M059J (cell line): Measurements from ENCODE around the gene CELA3B. TPM values are rescaled to one million over a fixed set of nuclear protein-coding genes. Genes with fewer than 3 reads are reported as not detected.
A peak's percentile ranks its signal among the peaks of the same experiment; 100 is the strongest.
"Not testable (repeated sequence)": the region's sequence is repeated elsewhere in the genome, so short reads cannot be mapped to it uniquely, and the experiment has no call there.

Experiments
- DNase-seq: peaks from one replicate; pipeline ENCODE4 v3.0.0-alpha.2; 2012; ENCODE audit warnings: low read depth
- total RNA-seq: library from RNA; depleted of rRNA; stranded (reverse); fragments of >200 nt; shearing (Covaris generic); gene quantifications from 2 replicates; pipeline ENCODE4 v1.2.3, GENCODE V29; 2014

The CELA3B gene
- total RNA-seq, 1 experiment from 2014 or later, result not detected

DNA sequence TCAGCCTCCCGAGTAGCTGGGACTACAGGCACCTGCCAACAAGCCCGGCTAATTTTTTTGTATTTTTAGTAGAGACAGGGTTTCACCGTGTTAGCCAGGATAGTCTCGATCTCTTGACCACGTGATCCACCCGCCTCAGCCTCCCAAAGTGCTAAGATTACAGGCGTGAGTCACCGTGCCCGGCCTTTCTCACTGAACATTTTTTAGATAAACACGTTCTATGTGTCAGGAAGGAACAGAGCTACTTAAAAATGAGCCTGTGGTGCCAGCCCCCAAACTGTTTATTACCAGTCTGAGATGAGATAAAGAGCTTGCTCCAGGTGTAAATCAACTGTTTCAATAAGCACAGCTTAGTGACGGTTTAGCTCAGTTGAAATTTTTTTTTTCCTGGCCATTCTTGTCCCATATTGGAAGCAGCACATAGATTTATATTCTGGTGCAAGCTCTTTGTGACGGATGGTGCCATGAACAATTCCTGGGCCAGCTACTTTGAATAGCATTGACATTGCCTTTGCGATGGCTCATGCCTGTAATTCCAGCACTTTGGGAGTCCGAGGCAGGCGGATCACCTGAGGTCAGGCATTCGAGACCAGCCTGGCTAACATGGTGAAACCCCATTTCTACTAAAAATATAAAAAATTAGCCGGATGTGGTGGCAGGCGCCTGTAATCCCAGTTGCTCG is 33.7 kb upstream of the CELA3B start:
- DNase-seq, result peak; percentile 82

DNA sequence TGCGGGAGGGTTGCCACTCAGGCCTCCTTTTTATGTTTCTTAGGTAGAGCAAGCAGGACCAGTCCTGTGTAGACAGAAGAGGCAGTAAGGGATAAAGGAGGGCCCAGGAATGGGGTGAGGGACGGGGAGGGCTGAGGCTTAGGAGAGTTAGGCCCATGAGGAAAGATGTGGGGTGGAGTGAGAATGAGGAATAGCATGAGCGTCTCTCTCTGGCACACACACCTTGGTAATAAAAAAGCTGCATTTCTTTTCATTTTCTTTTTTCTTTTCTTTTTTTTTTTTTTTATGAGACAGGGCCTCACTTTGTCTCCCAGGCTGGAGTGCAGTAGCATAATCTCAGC is 32.1 kb upstream of the CELA3B start:
- DNase-seq, result no peak

DNA sequence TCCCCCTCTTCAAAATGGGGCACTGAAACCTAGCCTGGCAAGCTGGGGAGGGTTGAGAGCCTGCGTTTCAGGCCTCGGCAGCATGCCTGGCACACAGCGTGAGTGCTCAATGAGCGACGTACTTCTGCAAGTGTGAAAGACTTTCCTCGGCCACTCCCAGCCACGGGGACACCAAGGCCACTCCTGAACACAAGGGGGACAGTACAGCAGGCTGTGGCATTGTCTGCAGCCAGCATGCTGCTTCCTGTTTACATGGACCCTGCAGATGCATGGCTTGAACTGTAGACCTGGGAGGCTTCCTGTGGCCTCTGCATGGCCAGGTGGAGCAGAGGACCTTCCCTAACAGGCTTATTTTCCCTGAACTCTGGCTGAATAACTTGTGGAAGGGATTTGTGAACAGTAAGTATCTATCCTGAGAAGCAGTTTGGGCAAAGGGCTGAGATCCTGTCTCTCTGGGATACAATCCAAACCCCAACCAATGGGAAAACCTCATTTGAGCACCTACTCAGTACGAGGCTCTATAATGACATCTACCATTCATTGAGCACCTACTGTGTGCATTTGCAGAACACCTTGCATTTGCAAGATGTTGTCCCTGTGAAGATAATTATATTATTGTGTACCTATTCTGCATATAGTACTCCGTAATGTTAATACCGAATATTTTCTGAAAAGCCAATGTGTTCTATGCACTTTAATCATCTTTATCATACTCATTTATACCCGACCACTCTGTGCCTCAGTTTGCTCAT is 29.8 kb upstream of the CELA3B start:
- no peak for DNase-seq

DNA sequence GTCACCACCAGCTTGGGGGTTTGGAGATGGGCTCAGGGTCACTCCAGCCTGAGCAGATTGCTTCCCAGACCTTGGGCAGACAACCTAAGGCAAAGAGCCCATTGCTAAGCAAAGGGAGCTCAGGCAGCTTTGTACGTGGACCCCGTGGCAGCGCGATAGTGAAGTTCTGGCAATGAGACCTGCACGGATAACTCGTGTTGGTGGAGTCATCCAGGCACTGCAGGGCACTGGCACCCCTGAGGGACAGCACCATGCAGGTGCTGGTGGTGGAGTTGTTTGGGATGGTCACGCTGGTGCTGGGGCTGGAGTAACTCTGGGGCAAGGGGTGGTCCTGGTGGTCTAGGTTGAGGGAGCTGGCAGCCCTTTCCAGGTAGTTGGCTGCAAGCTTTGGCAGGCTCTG is 26.1 kb upstream of the CELA3B start:
- no peak for DNase-seq

DNA sequence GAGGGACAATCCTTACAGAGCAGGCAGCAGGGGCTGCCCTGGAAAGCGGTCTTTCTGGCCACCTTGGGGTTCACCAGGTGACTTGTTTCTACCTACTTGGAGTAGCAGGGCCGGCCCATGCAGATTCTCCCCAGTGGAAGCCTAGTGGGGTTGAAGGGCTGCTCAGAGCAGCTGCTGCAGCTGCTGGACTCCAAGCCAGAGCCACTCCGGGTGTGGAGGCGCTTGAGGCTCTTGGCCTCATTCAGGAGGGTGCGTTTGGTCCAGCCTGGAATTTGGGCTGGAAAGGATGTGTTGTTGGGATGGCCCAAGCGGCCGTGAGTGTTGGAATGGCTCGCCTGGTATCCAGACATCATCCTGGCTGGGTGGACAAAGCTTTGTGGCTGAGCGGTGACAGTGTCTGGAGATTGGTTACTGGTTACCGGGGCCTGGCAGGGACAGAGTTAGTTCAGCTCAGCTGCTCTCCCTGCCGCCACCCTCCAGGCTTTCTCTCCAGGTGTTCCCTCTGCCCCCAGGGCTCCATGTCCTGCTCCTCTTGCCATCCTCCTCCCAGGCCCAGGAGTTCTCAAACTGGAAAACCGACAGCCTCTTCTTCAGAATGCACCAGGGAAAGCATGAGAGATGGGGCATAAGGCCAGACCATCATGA is 25.5 kb upstream of the CELA3B start:
- DNase-seq, result no peak

DNA sequence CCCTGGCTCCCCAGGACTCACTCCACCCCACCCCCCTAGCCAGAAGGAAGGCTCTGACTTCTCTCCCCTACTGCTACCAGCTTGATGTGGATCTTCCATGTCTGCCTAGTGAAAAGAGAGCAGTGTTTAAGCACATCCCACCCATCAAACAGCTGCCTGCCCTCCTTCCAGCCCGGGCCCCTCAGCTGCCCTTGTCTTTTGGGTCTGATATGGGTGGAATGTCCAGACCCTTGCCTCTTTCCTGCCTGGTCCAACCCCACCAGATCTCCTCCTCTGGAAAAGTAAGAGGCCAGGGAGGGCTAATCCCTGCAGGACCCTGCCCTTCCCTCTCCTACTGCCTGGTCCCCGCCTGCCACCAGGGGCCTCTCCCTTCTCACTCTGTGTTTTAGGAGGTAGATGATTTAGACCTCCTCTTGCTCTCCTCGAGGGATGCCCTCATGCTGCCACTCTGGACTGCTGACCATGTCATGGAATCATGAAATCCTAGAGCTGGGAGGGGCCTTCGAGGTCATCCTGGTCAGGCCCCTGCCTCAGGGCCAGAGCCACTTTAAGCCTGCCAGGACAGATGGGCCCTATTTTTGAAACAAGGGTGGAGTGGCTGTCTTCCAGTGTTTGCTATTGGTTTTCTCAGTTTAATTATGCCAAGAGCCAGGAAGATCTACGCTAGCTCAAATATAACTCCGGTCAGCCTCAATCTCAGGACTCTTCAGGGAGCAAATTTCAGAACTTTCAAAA is 23.9 kb upstream of the CELA3B start:
- no peak for DNase-seq

DNA sequence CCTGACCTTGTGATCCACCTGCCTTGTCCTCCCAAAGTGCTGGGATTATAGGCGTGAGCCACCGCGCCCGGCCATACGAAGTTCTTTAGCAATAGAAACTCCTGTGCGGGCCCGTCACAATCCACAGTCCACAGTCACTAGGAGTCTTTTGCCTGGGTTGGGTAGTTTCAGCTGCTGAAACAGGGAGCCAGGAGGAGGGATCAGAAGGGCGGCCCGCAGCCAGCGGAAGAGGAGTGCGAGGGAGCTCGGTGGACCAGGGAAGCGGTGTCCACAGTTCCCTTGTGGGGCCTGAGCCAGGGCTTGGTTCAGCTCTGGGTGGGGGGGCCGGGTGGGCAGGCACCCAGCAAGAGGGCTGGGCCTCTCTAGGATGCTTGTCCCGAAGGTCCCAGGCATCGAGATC is 21.8 kb upstream of the CELA3B start:
- DNase-seq, result no peak

DNA sequence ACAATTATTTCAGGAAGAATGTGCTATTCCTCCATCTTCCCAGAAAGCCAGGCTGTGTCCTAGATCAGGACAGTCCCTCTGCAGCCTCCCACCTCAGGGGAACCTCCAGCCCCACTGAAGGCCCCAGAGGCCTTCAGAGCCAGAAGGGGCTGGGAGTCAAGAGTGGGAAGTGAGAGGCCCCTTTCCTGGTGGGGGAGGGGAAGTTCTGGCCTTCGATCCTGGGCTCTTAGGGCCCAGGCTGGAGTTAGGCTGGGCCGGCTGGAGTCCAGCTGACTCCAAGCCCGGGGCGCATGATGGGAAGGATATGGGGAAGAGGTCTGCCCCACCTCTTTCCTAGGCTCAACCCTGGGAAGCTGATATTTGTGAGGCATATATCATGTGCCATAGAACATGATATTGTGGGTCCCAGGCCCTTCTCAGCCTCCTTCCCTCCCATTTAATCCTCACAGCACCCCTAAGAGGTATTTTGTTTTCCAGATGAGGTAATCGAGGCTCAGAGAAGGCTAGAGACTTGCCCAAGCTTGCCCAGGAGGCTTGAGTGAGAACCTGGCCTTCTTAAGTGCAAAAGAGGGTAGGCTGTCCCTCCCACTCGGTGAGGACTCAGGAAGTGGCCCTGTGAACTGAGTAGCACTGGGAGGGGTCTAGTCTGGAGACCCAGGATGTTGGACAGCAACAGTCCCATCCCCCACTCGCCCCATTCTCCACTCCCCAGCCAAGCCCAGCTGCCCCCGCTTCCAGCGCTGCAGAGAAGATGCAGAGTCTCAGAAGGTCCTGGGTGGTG is 21.1 kb upstream of the CELA3B start:
- no peak for DNase-seq

DNA sequence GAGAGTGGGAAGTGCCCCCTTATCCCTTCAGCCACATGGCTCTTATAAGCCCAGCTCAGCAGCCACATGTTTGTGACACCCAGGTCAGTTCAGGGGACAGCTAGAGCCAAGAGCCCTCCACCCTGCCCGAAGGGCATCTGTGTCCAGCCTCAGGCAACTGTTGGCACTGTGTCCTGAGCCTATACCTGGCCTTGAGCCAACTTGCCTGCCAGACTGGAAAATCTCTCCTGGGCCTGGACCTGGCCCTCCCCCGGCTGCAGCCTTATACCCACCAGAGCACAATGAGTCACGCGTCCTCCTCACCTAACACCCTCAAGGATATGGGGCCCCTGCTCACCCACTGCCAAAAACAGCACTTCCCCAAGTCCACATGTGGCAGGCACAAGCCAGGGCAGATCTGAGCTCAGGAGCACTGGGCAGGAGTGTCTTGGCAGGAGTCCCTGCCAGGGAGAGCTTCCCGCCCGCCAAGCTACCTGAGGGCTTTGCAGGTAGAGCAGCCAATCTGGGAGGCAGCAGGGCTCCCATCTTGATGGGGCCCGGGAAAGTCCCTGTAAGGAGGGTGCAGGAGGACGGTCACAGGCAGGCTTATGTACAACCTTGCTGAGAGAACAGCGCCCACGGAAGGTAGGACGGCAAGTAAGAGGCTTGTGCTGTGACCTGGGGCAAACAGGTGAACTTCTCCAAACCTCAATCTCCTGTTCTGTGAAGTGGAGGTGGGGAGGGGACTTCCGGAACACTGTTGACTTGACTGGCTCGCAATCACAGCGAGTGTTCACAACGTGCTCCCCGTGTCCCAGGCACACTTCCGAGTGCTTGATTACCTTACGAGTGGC is 19.9 kb upstream of the CELA3B start:
- peak; percentile 84 for DNase-seq

DNA sequence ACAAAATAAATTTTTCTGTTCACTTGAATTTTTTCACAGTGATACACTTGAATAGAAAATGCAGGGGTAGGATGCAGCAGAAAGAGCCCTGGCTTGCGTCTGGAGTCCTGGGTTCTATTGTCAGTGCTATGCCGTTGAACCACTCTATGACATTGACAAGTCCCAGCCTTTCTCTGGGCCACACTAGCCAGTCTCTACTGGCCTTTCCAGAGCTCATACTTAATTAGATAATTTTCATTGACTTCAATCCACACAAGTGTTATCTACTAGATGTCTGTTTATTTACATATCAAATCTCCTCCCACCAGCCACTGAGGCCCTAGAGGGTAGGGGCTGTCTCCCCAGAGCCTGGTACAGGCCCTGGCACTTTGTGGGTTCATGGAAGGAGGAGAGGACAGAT is 15.5 kb upstream of the CELA3B start:
- no peak for DNase-seq

DNA sequence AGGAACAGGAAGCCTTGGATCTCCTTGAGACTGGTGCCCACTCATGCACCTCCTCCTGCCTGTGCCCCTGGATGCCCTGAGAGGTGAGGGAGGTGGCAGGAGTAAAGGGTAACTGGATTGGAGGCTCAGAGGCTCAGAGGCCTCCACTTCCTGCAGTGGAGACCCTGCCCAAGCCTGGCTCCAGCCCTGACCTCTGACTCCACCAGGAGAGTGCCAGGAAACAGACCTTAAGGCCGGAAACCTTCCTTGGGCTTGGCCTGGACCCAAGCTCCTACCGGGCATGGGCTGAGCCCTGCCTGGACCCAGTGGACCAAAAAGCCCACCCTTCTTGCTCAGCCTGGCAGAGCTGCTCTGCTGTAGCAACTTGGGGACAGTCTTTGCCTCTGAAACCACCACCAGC is 15.0 kb upstream of the CELA3B start:
- DNase-seq, result no peak

DNA sequence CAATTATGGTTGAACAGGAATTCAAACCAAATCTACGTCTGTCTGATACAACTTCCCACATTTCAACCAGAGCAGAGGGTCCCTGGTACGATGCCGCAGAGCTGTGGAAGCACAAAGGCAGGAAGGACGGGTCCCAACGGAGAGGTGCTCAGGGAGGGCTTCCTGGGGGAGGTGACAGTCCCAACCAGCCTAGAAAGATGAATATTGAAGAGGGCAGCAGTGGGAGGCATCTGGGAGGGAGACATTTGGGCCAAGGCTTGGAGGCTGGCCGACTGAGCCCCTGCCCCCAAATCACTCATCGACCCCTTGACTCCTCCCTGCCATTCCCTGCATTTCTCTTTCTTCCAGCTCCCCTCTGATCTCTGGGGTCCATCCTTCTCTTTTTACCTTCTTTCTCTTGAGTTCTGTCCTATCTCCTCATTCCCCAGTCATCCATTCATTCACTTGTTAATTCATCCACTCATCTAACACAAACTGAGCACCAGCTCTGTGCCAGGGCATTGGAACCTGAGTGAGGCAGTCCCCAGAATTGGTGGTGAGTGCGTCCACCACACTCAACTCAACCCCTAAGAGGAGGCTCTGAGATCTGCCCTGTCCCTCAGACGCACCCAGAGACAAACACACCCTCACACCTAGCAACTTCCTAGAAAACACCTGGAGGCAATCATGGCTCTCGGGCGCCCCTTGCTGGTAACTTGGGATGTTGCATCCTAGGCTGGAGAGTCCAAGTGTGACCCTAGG is 13.2 kb upstream of the CELA3B start:
- DNase-seq, result peak; percentile 80

DNA sequence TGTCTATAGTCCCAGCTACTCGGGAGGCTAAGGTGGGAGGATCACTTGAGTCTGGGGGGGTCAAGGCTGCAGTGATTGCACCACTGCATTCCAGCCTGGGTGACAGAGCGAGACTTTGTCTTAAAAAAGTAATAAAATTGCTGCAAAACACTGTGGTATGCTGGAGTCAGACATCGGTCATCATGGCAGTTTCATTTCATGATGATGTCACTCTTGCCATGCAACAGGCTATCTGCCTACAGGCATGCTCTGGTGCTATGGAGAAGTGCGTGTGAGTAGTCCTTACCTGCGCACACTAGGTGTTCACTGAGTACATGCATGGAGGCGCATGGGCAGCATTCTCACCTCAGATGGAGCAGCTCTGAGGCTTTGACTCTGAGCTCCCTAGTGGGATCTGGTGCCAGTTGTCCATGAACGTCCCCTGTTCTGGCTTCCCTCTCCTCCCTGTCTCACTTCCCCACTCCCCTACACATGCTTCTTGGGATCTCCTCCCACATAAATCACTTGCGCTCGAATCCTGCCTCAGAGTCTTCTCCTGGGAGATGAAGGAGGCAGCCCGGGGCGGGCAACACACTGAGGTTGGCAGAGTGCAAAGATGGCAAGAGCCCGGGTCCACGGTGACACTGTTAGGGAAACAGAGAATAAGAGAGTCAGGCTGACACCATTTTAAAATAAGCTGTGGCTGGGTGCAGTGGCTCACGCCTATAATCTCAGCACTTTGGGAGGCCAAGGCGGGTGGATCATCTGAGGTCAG is 10.4 kb upstream of the CELA3B start:
- peak; percentile 87 for DNase-seq

DNA sequence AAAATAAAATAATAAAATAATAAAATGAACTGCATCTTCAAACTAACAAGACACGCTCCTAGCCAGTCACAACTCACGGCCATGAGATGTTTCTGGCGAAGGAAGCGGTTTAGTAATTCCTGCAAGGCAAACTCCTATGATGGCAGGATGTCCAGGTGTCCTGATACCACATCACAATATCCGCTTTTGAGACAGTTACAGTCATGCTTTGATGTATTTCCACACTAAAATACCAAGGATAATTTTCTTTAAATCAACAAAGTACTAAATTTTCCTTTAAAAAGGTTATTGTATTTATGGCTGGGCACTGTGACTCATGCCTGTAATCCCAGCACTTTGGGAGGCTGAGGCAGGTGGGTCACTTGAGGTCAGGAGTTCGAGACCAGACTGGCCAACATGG is 9.6 kb upstream of the CELA3B start:
- DNase-seq, result peak; percentile 55

DNA sequence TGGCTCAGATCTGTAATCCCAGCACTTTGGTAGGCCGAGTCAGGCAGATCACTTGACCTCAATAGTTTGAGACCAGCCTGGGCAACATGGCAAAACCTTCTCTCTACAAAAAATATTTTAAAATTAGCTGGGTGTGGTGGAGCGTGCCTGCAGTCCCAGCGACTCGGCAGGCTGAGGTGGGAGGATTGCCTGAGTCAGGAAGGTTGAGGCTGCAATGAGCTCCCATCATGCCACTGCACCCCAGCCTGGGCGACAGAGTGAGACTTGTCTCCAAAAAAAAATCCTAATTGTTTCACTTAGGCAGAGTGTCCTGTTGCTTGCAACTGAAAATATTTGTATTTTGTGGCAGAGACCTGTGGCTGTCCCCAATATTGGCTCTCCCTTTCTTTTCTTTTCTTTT is 7.8 kb upstream of the CELA3B start:
- DNase-seq, result not testable (repeated sequence)

DNA sequence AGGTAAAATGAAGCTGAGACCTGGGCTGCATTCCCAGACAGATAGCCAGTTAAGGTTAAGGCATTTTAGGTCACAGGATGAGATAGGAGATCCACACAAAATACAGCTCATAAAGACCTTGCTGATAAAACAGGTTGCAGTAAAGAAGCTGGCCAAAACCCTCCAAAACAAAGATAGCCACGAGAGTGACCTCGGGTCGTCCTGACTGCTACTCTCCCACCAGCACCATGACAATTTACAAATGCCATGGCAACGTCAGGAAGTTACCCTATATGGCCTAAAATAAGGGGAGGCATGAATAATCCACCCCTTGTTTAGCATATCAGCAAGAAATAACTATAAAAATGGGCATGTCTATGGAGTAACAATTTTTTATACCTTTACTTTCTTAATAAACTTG is 6.3 kb upstream of the CELA3B start:
- DNase-seq, result not testable (repeated sequence)

DNA sequence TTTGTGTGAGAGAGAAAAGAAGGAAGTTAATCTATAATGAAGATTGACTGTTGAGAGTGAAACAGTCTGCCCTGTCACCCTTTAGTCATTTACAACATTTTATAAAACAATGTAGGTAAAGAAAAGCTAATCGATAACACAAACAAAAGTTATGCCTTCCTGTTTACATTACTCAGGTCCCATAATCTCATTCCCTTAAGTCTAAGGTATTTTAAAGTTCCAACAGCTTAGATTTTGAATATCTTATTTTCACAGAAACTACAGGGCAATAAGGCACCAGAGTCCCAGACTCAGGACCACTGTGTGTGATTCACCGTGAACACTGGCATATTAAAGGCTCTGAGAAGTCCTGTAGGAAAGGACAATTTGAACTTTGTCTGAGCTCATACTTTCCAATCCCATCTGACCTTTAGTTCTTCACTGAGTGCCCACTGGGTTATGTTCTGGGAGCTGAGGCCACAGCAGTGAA is 3.8 kb upstream of the CELA3B start:
- DNase-seq, result not testable (repeated sequence)

DNA sequence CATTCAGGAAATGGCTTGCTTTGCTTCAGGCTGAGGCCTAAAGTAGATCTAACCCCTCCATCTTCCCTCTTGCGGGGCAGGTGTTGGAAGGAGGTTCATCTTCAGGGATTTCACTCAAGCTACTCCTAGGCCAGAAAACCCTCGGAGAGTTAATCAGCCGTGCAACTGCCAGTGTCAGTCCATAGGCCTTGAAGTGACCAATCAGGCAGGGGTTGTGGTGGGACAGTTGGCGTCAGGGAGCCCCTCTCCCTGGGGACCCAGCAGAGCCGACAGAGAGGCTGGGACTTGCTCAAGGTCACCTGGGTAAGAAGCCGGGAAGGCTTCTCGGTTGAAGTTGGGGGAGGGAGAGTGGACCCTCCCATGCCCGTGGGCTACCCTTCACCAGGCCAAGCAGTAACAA is 2.9 kb upstream of the CELA3B start:
- not testable (repeated sequence) for DNase-seq

DNA sequence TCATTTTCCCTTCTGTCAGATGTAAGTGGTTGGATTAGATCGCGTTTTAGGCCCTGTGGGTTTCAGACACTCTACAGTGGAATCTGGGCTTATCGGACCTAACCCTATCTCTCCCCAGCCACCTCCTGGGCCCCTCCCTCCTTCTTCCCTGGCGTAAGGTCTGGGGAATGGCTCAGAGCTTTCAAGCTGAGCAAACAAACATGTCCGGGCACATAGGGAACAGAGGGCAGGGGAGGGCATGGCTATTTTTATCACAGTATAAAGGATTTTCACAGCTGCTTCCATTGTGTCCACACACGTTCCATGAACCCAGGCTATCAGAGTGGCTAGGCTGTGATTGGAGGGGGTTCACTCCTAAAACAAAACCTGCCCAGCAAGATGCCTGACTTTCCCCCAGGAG is 2.1 kb upstream of the CELA3B start:
- DNase-seq, result not testable (repeated sequence)
